LNCAP (cell line): ENCODE results near the gene P4HA2.

Experiments used
- CTCF ChIP-seq: fragments of 450-650 bp; IDR thresholded peaks from 2 replicates; pipeline ENCODE4 v1.5.1; 2017; ENCODE audit warnings: mild to moderate bottlenecking

The P4HA2 gene

DNA sequence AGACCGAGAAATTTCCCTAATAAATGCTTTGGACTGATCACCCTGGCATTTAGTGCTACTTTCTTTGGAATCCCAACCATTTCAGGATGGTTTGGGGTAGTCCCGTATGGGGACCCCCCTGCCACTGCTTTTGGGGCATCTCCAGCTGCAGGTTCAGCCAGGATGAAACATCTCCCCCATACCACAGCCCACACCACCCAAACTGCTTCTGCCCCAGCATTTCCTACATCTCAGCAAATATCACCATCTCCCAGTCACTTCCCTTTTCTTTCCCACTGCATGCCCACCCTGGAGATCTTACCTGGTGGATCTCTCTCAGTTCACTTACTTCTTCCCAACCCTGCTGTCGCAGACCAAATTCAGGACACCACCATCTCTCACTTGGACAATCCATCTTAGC lies 4.8 kb upstream of the P4HA2 start:
- no peak for TF ChIP-seq CTCF

GRCh38 chr5:132230871-132231270 lies 3.2 kb upstream of the P4HA2 start:
- TF ChIP-seq CTCF: no peak

DNA sequence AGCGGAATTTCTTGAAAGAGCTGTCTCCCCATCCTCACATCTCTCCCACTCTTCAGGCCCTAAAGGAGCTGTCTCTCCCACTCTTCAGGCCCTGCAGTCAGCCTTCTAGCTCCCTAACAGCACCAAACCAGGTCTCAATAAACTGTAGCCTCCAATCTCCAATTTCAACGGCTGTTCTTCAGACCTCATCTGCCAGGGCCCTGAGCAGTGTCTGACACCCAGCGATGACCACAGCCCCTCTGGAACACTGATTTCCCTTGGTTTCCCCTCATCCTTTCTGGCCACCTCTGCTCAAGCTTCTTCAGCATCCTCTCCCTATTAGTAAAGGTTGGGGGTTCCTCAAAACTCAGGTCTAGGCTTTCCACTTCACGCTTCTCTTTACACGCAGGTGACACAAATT lies 1.6 kb upstream of the P4HA2 start:
- TF ChIP-seq CTCF: no peak

- no peak for TF ChIP-seq CTCF
Measured at GRCh38 chr5:132228241-132229035, 785 bp upstream of the P4HA2 start.

- TF ChIP-seq CTCF: no peak
Measured at GRCh38 chr5:132227235-132227484, 493 bp downstream of the P4HA2 start.

GRCh38 chr5:132226516-132227234 lies 978 bp downstream of the P4HA2 start:
- TF ChIP-seq CTCF: no peak

DNA sequence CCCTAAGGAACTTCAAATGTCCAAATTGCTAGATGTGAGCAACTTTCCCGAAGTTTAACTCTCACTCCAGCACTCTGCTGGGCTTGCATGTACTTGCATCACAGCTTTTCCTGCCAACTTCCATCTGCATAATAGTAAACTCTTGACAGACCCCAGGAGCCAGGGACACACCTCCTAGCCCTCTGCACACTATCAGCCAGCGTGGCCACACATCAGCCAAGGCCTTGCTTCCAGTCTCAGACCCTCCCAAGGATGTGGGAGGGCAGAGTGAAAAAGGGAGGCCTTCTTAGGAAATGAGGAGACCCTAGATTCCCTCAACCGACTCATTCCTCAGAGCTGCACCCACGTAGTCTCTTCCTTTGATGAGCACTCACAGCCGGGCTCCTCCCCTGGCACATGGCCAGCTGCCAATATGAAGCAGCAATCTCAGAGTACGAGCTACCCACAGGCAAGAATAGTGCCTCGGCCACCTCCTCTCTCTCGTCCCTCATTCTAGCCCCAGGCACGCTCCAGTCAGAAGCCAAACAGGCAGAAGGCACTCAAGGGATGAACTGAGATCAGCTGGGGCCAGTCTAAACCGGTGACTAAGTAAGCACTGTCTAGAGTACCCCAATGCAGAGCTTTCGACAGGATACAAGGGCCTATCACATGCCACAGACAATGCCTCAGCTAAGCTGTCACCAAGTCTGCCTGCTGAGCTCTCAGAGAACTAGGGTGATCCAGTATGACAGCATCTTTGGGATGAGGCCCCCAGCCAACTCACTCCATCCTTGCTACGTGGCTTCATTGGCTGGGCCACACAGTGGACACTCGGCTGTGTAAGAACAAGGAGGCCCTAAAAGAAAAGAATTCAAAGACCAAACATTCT lies 2.3 kb downstream of the P4HA2 start:
- no peak for TF ChIP-seq CTCF
